Stomach (tissue), 9 donors: ENCODE measurements around the gene MUC22. TPM values are rescaled to one million over a fixed set of nuclear protein-coding genes. Genes with fewer than 3 reads are reported as not detected.
"Not testable (repeated sequence)": the region's sequence is repeated elsewhere in the genome, so short reads cannot be mapped to it uniquely, and the experiment has no call there.

Experiments used
- DNase-seq, 2 donors: peaks; one replicate each; pipeline versions ENCODE4 v3.0.0 to v3.0.0-alpha.2; 2013 to 2019
- H3K27ac ChIP-seq, 5 donors: fragments of 200-600 bp in 4 of 5; sonication (generic) in 4 of 5; one replicate each; pipeline ENCODE4 v1.5.1; 2013 to 2019; ENCODE audit warnings: mild to moderate bottlenecking in 1 of 5, moderate library complexity in 1 of 5
- H3K27me3 ChIP-seq, 3 donors: fragments of 200-600 bp; sonication (generic); one replicate each; pipeline ENCODE4 v1.5.1; 2017 to 2019; ENCODE audit warnings: mixed run types in 1 of 3
- H3K36me3 ChIP-seq, 4 donors: fragments of 200-600 bp; sonication (generic); 1 replicate in 3 of 4; 2 replicates in 1 of 4; pipeline ENCODE4 v1.5.1; 2016 to 2019
- H3K4me1 ChIP-seq, 4 donors: fragments of 200-600 bp; sonication (generic); one replicate each; pipeline ENCODE4 v1.5.1; 2016 to 2019
- H3K4me3 ChIP-seq, 4 donors: fragments of 200-600 bp; sonication (generic) in 3 of 4; one replicate each; pipeline ENCODE4 v1.5.1; 2016 to 2019; ENCODE audit warnings: mild to moderate bottlenecking in 1 of 4
- H3K9me3 ChIP-seq, 4 donors: fragments of 200-600 bp; sonication (generic); one replicate each; pipeline ENCODE4 v1.5.1; 2016 to 2019
- EP300 ChIP-seq: sonication (generic); formaldehyde crosslinking; IDR thresholded peaks from one replicate; pipeline ENCODE4 v1.6.1; 2017; ENCODE audit warnings: antibody characterized with exemption
- POLR2A ChIP-seq, 4 donors: fragments of 450-650 bp; IDR thresholded peaks; one replicate each; pipeline ENCODE4 v1.6.1; 2016; ENCODE audit warnings: antibody characterized with exemption in 4 of 4, control low read depth in 2 of 4, mild to moderate bottlenecking in 1 of 4, moderate library complexity in 1 of 4
- POLR2AphosphoS5 ChIP-seq, 3 donors: sonication (generic); formaldehyde crosslinking; IDR thresholded peaks; one replicate each; pipeline ENCODE4 v1.6.1; 2016; ENCODE audit warnings: antibody characterized with exemption in 3 of 3
- WGBS, 5 donors: extraction: QIAGEN DNeasy Blood & Tissue Kit in 3 of 5; methylation state at CpG; one replicate each; pipeline versions ENCODE4 v1.1.5 to v1.1.7; 2013 to 2018; 5-methylcytosine and 5-hydroxymethylcytosine counted together
- intact Hi-C: fragments of 100-400 bp; cut with DNase I; formaldehyde crosslinking; loops from one replicate; pipeline ENCODE4 v1.15.1; 2023; ENCODE audit warnings: low total_unique reads
- polyA plus RNA-seq, 3 donors: library from polyadenylated mRNA; stranded (reverse); fragments of 200-250 nt; gene quantifications; one replicate each; pipeline ENCODE4 v1.2.3, GENCODE V29; 2013
- total RNA-seq, 5 donors: library from RNA; depleted of rRNA; stranded (reverse); fragments of >200 nt; gene quantifications; one replicate each; pipeline versions ENCODE4 v1.1.0 to v1.2.3, GENCODE V29; 2014 to 2016
- TF ChIP-seq, protein P1 (sequence below), 7 experiments: fragments of 450-650 bp in 4 of 7; fragments of 200-600 bp in 3 of 7; sonication (generic) in 3 of 7; IDR thresholded peaks; one replicate each; pipeline ENCODE4 v1.5.1; 2016 to 2019; ENCODE audit warnings: antibody characterized with exemption in 7 of 7, control low read depth in 2 of 7, mild to moderate bottlenecking in 1 of 7
- donor health status: healthy with polysubstance abuse.
- donor health status: Bipolar disorder and iron deficiency.
- donor health status: healthy.

Gene MUC22
- total and polyA plus RNA-seq, 8 donors = 0.65 TPM; not detected in 7

DNA sequence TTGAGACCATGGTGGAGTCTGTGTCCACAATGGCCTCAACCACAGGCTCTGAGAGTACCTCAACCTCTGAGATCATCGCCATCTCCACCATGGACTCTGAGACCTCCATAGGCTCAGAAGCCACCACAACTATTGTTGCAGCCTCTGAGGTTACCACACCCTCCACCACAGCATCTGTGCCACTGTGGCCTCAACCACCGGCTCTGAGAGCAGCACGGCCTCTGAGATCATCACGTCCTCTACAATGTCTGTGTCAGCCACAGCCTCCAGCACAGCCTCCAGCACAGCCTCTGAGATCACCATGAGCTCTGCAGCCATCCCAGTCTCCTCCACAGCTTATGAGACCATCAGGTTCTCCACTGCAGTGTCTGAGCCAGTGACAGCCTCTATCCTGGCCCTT is 46.2 kb upstream of the MUC22 start:
- H3K27me3 ChIP-seq = no peaks in the 10 kb centered on the region
- H3K4me1 ChIP-seq = peaks cover 0 to 6% (median 0%) of the 10 kb centered on the region in 4 donors
- DNase-seq = no peak
- intact Hi-C loops = no loop called here
- WGBS, 5 donors = 60 to 85% (median 83%) methylated on average over 4 of the region's 4 CpGs
- no peaks in the 10 kb centered on the region for H3K9me3 ChIP-seq
- H3K4me3 ChIP-seq = no peak overlapping the region
- no peak overlapping the region for H3K27ac ChIP-seq
- TF ChIP-seq EP300 (no peak), POLR2AphosphoS5 (IDR thresholded peaks at IDR 0.05) (no peak), POLR2A (IDR thresholded peaks at IDR 0.05) (no peak)
- TF ChIP-seq, protein P1, sequence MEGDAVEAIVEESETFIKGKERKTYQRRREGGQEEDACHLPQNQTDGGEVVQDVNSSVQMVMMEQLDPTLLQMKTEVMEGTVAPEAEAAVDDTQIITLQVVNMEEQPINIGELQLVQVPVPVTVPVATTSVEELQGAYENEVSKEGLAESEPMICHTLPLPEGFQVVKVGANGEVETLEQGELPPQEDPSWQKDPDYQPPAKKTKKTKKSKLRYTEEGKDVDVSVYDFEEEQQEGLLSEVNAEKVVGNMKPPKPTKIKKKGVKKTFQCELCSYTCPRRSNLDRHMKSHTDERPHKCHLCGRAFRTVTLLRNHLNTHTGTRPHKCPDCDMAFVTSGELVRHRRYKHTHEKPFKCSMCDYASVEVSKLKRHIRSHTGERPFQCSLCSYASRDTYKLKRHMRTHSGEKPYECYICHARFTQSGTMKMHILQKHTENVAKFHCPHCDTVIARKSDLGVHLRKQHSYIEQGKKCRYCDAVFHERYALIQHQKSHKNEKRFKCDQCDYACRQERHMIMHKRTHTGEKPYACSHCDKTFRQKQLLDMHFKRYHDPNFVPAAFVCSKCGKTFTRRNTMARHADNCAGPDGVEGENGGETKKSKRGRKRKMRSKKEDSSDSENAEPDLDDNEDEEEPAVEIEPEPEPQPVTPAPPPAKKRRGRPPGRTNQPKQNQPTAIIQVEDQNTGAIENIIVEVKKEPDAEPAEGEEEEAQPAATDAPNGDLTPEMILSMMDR (IDR thresholded peaks at IDR 0.05) = no peak
- H3K36me3 ChIP-seq = no peaks in the 10 kb centered on the region

DNA sequence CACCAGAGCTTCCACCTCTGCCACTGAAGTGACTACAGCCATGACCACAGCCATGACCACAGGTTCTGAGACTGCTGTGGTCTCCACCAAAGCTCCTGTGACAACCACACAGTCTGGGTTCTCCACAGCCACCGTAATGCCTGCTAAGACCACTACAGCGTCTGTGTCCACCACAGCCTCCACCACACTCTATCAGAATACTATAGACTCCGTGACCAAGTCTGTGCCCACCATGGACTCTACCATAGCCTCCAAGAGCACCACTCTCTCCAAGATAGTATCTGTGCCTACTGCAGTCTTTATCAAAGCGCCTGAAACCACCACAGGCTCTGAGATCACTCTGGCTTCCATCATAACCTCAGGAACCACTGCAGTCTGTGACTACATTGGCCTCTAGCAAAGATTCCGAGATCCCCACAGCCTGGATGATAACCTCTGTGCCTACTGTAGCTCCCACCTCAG is 45.1 kb upstream of the MUC22 start:
- 77 to 87% (median 84%) methylated on average over 5 of the region's 5 CpGs for WGBS, 5 donors
- intact Hi-C loops = no loop called here
- Histone ChIP-seq H3K27me3 (no peaks in the 10 kb centered on the region), H3K9me3 (no peaks in the 10 kb centered on the region), H3K27ac (no peak overlapping the region), H3K4me1 (peaks cover 0 to 6% (median 0%) of the 10 kb centered on the region in 4 donors), H3K4me3 (no peak overlapping the region), H3K36me3 (no peaks in the 10 kb centered on the region)
- TF ChIP-seq EP300 = no peak
- TF ChIP-seq POLR2A (IDR thresholded peaks at IDR 0.05) = no peak
- TF ChIP-seq POLR2AphosphoS5 (IDR thresholded peaks at IDR 0.05) = no peak
- TF ChIP-seq, protein P1 (IDR thresholded peaks at IDR 0.05) = no peak
- DNase-seq = no peak

DNA sequence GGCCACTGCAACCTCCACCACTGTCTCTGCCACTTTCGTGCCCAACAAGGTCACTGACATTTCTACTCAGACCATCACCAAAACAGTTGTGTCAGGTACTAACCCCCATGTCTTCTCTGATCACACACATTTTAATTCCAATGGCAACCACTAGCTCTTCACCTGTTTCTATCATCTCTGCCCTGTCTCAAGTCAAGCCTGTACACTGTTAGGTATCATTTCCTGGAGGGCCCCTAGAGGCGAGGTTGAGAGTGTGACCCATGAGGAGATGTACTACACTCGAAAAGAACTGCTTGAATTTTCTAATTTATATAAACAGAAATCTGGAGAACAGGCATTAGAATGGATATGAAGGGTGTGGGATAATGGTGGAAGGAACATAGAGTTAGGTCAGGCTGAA is 44.1 kb upstream of the MUC22 start:
- DNase-seq = no peak
- TF ChIP-seq, protein P1 (IDR thresholded peaks at IDR 0.05) = no peak
- TF ChIP-seq POLR2A (IDR thresholded peaks at IDR 0.05) (no peak), EP300 (no peak), POLR2AphosphoS5 (IDR thresholded peaks at IDR 0.05) (no peak)
- no peaks in the 10 kb centered on the region for H3K9me3 ChIP-seq
- H3K4me3 ChIP-seq = no peak overlapping the region
- no peaks in the 10 kb centered on the region for H3K27me3 ChIP-seq
- 65 to 79% (median 70%) methylated on average over 3 of the region's 3 CpGs for WGBS, 5 donors
- intact Hi-C loops = no loop called here
- H3K27ac ChIP-seq = no peak overlapping the region
- H3K36me3 ChIP-seq = no peaks in the 10 kb centered on the region
- peaks cover 0 to under 1% (median 0%) of the 10 kb centered on the region in 4 donors for H3K4me1 ChIP-seq

DNA sequence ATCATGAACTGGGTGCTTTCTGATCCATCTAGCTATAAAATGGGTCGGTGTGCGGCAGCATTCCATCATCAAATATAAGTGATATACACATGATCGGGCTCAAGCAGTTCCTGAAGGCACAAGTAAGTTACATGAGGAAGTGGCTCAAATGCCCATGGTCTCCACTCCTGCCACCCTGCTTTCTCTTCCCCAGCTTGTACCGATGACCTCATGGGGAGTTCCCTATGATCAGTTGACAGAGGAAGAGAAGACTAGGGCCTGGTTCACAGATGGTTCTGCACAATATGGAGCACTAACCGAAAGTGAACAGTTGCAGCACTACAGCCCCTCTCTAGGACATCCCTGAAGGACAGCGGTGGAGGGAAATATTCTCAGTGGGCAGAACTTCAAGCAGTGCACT is 41.1 kb upstream of the MUC22 start:
- H3K9me3 ChIP-seq, H3K27ac ChIP-seq, intact Hi-C loops, H3K4me3 ChIP-seq, H3K36me3 ChIP-seq, DNase-seq, H3K4me1 ChIP-seq: not testable (repeated sequence)
- H3K27me3 ChIP-seq = peaks cover 0 to 10% (median 0%) of the 10 kb centered on the region in 3 donors
- 92 to 96% (median 93%) methylated on average over 6 of the region's 6 CpGs for WGBS, 5 donors

DNA sequence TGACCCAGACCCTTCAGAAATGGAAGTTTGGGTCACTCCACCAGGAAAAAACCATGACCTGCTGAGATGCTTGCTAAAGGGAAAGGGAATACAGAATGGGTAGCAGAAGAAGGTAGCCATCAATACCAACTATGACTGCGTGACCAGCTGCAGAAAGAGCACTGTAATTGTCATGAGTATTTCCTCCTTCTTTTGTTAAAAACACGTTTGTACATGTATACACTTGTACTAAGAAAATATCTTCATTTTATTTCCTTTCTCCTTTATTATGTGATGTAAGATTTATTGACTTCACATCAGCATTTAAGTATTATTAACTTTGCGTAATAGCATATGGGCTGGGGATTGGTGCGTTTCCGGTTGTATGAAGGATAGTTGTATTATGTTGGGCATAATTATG is 39.3 kb upstream of the MUC22 start:
- Histone ChIP-seq H3K4me3 (no peak overlapping the region), H3K4me1 (no peaks in the 10 kb centered on the region), H3K27ac (no peak overlapping the region), H3K9me3 (no peaks in the 10 kb centered on the region), H3K36me3 (no peaks in the 10 kb centered on the region), H3K27me3 (peaks cover 0 to 10% (median 0%) of the 10 kb centered on the region in 3 donors)
- TF ChIP-seq, protein P1 (IDR thresholded peaks at IDR 0.05) = no peak
- no peak for TF ChIP-seq POLR2AphosphoS5 (IDR thresholded peaks at IDR 0.05)
- TF ChIP-seq POLR2A (IDR thresholded peaks at IDR 0.05) = no peak
- no peak for TF ChIP-seq EP300
- 80 to 87% (median 86%) methylated on average over 5 of the region's 5 CpGs for WGBS, 5 donors
- DNase-seq = no peak
- intact Hi-C loops = no loop called here
